Activated naive CD8-positive, alpha-beta T cell treated with anti-CD3 and anti-CD28 coated beads, Interleukin-2, amount 50 U/mL, for 24 hours (primary cell): ENCODE measurements around the gene ZNF334.

Source experiments
- ATAC-seq: fragments of 150-1000 bp; cut with Tn5 transposase; one replicate; pipeline ENCODE4 v1.10.0; 2021
- DNase-seq: peaks from one replicate; pipeline ENCODE4 v3.0.0; 2021
- H3K27ac Mint-ChIP-seq: one replicate; pipeline ENCODE4 v1.8.0; 2021; ENCODE audit warnings: mild to moderate bottlenecking, mixed read lengths
- H3K27me3 Mint-ChIP-seq: one replicate; pipeline ENCODE4 v1.8.0; 2021; ENCODE audit warnings: mixed read lengths
- H3K36me3 Mint-ChIP-seq: one replicate; pipeline ENCODE4 v1.8.0; 2021; ENCODE audit warnings: low read depth, mixed read lengths
- H3K4me1 Mint-ChIP-seq: one replicate; pipeline ENCODE4 v1.8.0; 2021; ENCODE audit warnings: mixed read lengths
- H3K4me3 Mint-ChIP-seq: one replicate; pipeline ENCODE4 v1.8.0; 2021; ENCODE audit warnings: mild to moderate bottlenecking, moderate library complexity, mixed read lengths
- H3K9me3 Mint-ChIP-seq: one replicate; pipeline ENCODE4 v1.8.0; 2021; ENCODE audit warnings: mixed read lengths

The ZNF334 gene

DNA sequence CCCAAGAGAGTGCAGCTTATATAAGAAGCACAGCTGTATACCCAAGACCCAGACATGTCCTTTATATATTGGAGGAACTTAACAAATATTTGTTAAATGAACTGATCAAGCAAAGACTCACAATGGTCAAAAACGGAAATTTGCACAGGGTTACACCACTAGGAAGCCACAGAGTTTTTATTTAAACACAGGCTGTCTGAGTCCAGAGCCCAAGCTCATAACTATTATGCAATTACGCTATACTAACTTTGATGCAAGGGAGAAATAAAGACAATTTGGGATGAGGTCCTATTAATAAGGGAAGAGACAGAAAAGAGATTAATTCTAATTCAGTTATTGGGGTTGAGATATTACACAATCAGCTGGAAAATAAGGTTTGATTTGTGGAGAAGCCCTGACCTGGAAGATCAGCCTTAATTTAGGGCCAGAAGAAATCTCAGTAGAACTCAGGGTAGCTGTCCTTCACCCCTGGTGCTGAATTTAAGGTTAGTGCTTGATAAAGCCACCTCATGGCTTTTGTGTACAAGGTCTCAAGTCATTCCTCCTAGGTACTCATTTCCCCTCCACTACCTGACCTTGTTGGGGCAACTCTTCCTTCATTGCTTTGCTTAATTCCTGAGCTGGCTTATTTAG is 10.5 kb upstream of the ZNF334 start:
- H3K36me3 Mint-ChIP-seq = no peaks in the 10 kb centered on the region
- DNase-seq (no peak), ATAC-seq (no peak)
- no peaks in the 10 kb centered on the region for H3K4me1 Mint-ChIP-seq
- H3K27me3 Mint-ChIP-seq = peaks cover 29% of the 10 kb centered on the region
- H3K9me3 Mint-ChIP-seq = no peaks in the 10 kb centered on the region
- H3K4me3 Mint-ChIP-seq = no peak overlapping the region
- H3K27ac Mint-ChIP-seq = no peak overlapping the region

DNA sequence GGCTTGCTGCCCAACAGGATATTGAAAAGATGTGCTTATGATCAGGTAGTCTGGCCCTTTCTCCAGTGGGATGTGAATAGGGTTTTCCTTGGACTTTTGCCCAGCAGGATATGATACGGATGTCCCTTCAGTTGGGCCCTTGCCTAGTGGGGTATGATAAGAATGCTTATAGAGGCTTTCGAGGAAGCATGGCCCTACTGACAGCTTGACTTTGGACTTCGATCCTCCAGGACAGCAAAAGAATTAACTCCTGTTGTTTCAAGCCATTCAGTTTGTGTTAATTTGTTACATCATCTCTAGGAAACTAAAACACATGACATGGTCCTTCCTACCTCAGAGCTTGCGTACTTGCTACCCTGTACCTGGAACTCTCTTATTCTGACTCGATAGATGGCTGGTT is 9.7 kb upstream of the ZNF334 start:
- Mint-ChIP-seq H3K4me1 (no peaks in the 10 kb centered on the region), H3K27ac (no peak overlapping the region), H3K36me3 (no peaks in the 10 kb centered on the region), H3K9me3 (no peaks in the 10 kb centered on the region), H3K27me3 (peaks cover 28% of the 10 kb centered on the region), H3K4me3 (no peak overlapping the region)
- no peak for DNase-seq
- no peak for ATAC-seq

DNA sequence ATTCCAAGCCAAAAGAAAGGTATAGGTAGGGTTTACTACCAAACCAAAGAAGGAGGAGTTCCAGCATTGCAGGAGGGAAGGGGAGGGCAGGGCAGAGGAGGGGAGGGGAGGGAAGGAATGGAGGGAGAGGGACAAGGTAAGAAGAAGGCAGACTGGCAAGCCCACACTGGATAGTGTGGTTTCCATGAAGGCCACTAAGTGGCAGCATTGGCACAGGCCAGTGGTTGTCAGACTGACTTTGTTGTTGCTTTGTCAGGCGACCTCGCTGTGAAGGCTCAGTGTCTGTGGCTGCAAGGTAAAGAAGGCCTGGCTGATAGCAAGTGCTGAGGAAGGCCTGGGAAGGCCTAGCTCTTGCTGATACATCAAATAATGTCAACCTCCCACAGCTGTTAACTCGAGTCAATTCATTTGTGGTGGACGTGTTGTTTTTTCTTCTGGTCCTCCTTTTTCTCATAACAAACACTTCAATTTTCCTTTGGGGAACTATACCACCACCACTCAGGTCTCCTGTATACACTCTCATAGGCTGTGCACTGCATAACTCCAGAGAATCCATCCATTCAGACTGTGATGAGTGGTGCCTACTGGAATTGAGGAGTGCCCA is 7.7 kb upstream of the ZNF334 start:
- ATAC-seq (peak; percentile 61), DNase-seq (peak; percentile 36)
- no peak overlapping the region for H3K27ac Mint-ChIP-seq
- H3K4me1 Mint-ChIP-seq = no peaks in the 10 kb centered on the region
- H3K4me3 Mint-ChIP-seq = no peak overlapping the region
- no peaks in the 10 kb centered on the region for H3K36me3 Mint-ChIP-seq
- H3K27me3 Mint-ChIP-seq = peaks cover 21% of the 10 kb centered on the region
- H3K9me3 Mint-ChIP-seq = no peaks in the 10 kb centered on the region

DNA sequence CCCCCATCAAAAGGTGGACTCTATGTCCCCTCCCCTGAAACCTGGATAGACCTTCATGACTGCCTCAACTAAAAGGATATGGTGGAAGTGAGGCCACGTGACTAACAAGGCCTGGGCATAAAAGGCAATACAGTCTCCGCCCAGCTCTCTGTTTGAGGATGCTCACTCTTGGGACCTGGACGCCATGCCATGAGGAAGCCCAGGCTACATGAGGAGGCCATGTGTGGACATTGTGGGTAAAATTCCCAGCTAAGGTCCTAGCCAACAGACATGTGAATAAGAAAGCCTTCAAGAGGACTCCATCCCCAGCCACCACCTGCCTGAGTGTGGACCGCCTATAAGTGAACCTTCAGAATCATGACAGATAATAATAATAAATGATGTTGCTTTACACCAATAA is 7.2 kb upstream of the ZNF334 start:
- no peaks in the 10 kb centered on the region for H3K9me3 Mint-ChIP-seq
- DNase-seq (no peak), ATAC-seq (no peak)
- no peak overlapping the region for H3K27ac Mint-ChIP-seq
- H3K4me3 Mint-ChIP-seq = no peak overlapping the region
- peaks cover 26% of the 10 kb centered on the region for H3K27me3 Mint-ChIP-seq
- H3K36me3 Mint-ChIP-seq = no peaks in the 10 kb centered on the region
- H3K4me1 Mint-ChIP-seq = no peaks in the 10 kb centered on the region

DNA sequence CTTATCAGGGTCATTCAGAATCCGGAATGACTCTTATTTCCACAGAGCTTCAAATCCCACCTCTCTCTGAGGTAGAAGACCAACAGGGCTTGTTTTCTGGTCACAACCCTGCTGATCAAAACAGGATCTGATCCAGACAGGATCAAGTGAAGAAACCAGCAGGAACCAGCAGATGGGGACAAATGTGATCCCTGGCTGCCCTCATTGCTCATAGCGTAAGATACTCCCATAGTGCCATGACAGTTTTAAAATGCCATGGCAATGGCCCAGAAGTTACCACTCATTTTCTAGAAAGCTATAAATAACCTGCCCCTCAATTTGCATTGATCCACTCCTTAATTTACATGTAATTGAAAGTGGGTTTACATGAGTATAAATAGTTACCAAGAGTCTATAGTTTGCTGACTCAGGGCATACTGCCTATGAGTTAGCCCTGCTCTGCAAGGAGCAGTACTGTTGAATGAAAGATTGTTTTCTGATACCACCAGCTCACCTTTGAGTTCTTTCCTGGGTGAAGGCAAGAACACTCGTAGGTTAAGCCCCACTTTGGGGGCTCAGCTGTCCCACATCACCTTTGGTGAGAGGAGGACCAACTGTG is 6.2 kb upstream of the ZNF334 start:
- Mint-ChIP-seq H3K4me1 (no peaks in the 10 kb centered on the region), H3K4me3 (no peak overlapping the region), H3K27ac (no peak overlapping the region), H3K27me3 (peaks cover 26% of the 10 kb centered on the region), H3K36me3 (no peaks in the 10 kb centered on the region), H3K9me3 (no peaks in the 10 kb centered on the region)
- DNase-seq (no peak), ATAC-seq (no peak)

DNA sequence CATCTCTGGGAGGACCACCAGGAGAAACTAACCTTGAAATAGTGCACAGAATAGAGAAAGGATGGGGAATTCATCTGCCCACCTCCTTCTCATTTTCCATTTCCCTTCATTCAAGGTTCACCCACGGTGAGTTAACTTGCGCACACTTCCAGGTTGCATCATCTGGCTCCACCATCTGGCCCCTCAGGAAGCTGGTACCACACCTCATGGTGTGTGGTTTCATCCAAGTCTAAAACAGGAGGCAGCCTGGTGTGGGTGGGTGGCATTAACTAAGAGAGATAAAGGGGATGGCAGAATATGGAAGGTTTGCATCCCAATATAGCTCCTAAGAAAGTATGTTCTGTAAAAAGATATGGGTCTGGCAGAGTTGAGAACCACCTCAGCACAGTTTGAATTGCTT is 3.8 kb downstream of the ZNF334 start:
- H3K27me3 Mint-ChIP-seq = peaks cover 36% of the 10 kb centered on the region
- no peak overlapping the region for H3K27ac Mint-ChIP-seq
- DNase-seq (no peak), ATAC-seq (no peak)
- H3K4me3 Mint-ChIP-seq = no peak overlapping the region
- peaks cover 33% of the 10 kb centered on the region for H3K4me1 Mint-ChIP-seq
- H3K9me3 Mint-ChIP-seq = peaks cover 4% of the 10 kb centered on the region
- H3K36me3 Mint-ChIP-seq = peaks cover 14% of the 10 kb centered on the region

DNA sequence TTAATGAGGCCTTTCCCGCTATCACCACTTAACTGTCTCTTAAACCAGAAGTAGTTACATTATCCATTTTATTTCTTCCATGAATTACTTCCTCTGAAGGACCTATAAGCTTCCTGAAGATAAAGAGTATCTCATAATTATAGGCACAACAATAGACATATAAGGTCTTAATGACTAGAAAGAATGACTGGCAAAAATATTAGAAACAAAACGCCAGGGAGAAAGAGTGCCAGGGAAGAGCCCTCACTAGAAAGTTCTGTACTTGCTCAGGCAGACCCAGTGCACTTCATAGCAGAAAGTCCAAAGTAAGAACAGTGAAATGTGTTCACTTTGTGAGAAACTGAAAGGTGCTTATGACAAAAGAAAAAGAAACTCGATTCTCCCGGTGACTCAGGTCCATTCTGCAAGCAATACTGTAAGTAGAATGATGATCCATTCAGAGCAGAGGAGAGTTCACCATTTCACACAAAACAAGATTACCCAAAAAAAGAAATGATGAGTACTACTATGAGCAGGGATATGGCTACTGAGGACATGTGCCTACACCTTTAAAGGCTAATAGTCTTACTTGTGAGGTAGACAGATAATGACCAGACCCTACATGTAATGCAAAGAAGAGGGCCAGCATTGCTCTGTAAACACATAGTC is 5.5 kb downstream of the ZNF334 start:
- Mint-ChIP-seq H3K4me3 (no peak overlapping the region), H3K36me3 (peaks cover 30% of the 10 kb centered on the region), H3K9me3 (peaks cover 18% of the 10 kb centered on the region), H3K27ac (no peak overlapping the region), H3K4me1 (peaks cover 24% of the 10 kb centered on the region), H3K27me3 (peaks cover 41% of the 10 kb centered on the region)
- no peak for DNase-seq
- peak; percentile 40 for ATAC-seq

DNA sequence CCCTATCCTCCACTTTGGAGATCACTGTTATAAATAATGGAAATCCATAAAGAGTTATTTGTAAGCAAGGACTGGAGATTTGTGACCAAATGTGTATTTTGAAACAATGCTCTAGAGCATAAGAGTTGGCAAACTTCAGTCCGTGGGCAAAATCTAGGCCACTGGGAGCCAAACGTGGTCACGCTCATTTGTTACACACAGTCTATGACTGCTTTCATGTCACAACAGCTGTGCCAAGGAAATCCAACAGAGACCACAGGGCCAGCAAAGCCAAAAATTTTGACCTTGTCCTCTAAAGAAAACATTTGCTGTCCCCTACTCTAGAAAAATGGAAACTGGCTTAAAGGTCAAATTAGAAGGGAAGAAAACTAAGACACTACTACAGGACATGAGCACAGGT is 7.9 kb downstream of the ZNF334 start:
- Mint-ChIP-seq H3K4me1 (peaks cover 17% of the 10 kb centered on the region), H3K36me3 (peaks cover 48% of the 10 kb centered on the region), H3K27me3 (peaks cover 33% of the 10 kb centered on the region), H3K4me3 (no peak overlapping the region), H3K27ac (no peak overlapping the region), H3K9me3 (peaks cover 37% of the 10 kb centered on the region)
- DNase-seq (no peak), ATAC-seq (no peak)

DNA sequence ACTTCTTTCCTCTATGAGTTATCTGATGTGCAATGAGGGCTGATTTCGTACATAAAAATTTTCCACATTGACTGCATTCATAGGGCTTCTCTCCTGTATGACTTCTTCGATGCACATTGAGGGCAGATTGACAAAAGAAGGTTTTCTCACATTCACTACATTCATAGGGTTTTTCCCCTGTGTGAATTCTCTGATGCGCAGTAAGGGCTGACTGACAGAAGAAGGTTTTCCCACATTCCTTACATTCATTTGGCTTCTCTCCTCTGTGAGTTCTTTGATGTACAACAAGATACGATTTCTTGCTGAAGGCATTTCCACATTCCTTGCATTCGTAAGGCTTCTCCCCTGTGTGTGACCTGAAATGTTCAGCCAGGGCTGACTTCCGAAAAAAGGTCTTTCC is 11.4 kb downstream of the ZNF334 start:
- Mint-ChIP-seq H3K4me1 (no peaks in the 10 kb centered on the region), H3K27me3 (peaks cover 19% of the 10 kb centered on the region), H3K36me3 (peaks cover 44% of the 10 kb centered on the region), H3K9me3 (peaks cover 43% of the 10 kb centered on the region), H3K27ac (no peak overlapping the region), H3K4me3 (no peak overlapping the region)
- ATAC-seq = no peak
- DNase-seq = no peak

DNA sequence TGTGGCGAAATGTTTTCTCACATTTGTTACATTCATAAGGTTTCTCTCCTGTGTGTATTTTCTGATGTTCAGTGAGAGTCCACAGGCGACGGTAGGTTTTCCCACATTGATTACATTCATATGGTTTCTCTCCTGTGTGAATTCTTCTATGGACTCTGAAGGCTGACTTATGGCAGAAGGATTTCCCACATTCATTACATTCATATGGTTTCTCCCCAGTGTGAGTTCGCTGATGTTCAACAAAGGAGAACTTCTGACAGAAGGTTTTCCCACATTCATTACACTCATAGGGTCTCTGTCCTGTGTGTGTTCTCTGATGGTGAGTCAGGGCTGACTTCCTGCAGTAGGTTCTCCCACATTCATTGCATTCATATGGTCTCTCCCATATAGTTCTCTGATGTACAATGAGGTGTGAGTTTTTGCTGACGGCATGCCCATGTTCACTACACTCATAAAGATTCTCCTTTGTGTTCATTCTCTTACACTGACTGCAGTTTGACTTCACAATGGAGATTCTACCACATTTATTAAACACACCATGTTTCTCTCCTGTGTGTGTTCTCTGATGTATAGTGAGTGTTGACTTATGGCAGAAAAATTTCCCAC is 11.9 kb downstream of the ZNF334 start:
- H3K27ac Mint-ChIP-seq = no peak overlapping the region
- H3K4me1 Mint-ChIP-seq = no peaks in the 10 kb centered on the region
- peaks cover 43% of the 10 kb centered on the region for H3K9me3 Mint-ChIP-seq
- H3K27me3 Mint-ChIP-seq = peaks cover 22% of the 10 kb centered on the region
- H3K4me3 Mint-ChIP-seq = no peak overlapping the region
- no peak for DNase-seq
- no peak for ATAC-seq
- H3K36me3 Mint-ChIP-seq = peaks cover 44% of the 10 kb centered on the region

DNA sequence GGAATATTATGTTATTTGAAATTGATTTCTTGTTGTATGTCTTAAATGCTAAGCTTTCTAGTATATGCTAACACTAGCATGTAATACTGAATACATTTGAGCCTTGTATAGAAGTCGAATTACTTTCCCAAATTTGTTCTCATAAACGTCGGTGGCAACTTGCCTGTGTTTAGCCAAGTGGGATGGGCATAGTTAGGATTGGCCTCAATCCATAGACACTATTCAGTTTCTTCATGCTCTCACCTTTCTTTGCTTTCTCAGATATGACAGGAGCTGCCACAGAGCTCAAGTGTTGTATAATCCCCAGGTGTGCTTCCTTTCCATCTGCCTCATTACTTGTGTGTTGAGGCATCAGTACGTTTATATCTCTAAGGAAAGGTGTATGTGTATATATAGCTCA is 19.3 kb downstream of the ZNF334 start:
- Mint-ChIP-seq H3K4me1 (no peaks in the 10 kb centered on the region), H3K27me3 (peaks cover 27% of the 10 kb centered on the region), H3K27ac (no peak overlapping the region), H3K4me3 (no peak overlapping the region), H3K36me3 (no peaks in the 10 kb centered on the region), H3K9me3 (peaks cover 10% of the 10 kb centered on the region)
- DNase-seq (no peak), ATAC-seq (no peak)

DNA sequence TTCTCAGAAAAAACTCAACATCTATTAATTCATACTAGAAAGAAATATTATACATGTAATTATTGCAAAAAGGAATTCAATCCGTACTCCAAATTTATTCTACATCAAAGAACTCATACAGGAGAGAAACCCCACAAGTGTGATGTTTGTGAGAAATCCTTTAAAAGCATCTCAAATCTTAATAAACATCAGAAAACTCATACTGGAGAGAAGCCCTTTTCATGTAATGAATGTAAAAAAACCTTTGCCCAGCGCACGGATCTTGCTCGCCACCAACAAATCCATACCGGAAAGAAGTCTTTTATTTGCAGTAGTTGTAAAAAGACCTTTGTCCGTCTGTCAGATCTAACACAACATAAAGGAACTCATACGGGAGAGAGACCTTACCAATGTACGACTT is 22.0 kb downstream of the ZNF334 start:
- Mint-ChIP-seq H3K27ac (no peak overlapping the region), H3K9me3 (no peaks in the 10 kb centered on the region), H3K4me3 (no peak overlapping the region), H3K27me3 (peaks cover 32% of the 10 kb centered on the region), H3K36me3 (no peaks in the 10 kb centered on the region), H3K4me1 (no peaks in the 10 kb centered on the region)
- DNase-seq = no peak
- no peak for ATAC-seq

DNA sequence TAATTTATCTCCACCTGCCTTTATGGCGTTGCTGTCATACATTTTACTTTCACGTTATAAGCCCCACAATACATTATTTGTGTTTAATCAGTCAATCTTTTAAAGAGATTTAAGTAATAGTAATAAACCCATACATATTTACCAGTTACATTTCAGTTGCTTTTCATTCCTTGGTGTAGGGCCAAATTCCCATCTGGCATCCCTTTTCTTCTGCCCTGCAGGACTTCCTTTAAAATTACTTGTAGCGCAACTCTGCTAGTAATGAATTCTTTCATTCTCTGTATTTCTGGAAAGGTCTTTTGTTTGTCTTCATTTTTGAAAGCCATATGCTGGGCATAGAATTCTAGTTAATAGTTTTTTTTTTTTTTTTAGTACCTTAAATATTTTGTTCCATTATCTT is 24.9 kb downstream of the ZNF334 start:
- Mint-ChIP-seq H3K27ac (no peak overlapping the region), H3K4me3 (no peak overlapping the region), H3K27me3 (peaks cover 39% of the 10 kb centered on the region), H3K36me3 (no peaks in the 10 kb centered on the region), H3K4me1 (no peaks in the 10 kb centered on the region), H3K9me3 (no peaks in the 10 kb centered on the region)
- DNase-seq = no peak
- no peak for ATAC-seq

DNA sequence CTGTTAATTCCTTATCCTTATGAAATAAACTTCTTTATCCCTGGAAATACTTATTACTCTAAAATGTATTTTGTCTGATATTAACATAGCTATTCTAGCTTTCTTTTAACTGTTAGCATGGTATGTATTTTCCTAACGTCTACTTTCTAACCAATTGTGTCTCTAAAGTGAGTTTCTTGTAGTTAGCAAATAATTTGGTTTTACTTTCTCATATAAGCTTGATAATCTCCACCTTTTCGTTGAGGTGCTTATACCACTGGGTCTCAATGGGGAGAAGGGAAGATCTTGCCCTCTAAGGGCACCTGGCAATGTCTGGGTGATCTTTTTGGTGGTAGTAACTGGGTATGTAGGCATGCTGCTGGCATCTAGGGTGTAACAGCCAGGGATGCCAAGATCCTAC is 25.7 kb downstream of the ZNF334 start:
- no peak for DNase-seq
- Mint-ChIP-seq H3K9me3 (no peaks in the 10 kb centered on the region), H3K27ac (no peak overlapping the region), H3K4me3 (no peak overlapping the region), H3K4me1 (no peaks in the 10 kb centered on the region), H3K36me3 (no peaks in the 10 kb centered on the region), H3K27me3 (peaks cover 36% of the 10 kb centered on the region)
- ATAC-seq = no peak

DNA sequence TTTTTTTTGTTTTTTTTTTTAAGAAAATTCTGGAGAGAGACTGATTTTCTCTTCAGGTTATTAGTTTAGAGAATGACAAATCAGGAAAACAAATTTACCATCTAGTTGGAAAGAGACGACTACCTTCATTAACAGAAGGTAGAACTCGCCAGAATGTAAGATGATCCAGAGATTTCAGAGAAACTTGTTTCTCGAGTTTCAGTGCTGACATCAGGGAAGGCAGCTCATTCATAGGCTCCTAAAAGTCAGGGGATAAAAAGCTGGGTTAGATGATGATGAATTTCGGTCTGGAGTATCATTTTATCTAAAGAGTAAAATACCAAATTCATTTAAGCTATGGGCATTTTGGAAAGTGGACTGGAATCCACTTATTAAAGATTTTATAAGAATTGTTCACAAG is 27.9 kb downstream of the ZNF334 start:
- Mint-ChIP-seq H3K4me1 (no peaks in the 10 kb centered on the region), H3K36me3 (no peaks in the 10 kb centered on the region), H3K9me3 (no peaks in the 10 kb centered on the region), H3K4me3 (no peak overlapping the region), H3K27me3 (peaks cover 42% of the 10 kb centered on the region), H3K27ac (no peak overlapping the region)
- DNase-seq = no peak
- no peak for ATAC-seq
